Measurements from ENCODE around the gene PRKCA. TPM values are rescaled to one million over a fixed set of nuclear protein-coding genes. Genes with fewer than 3 reads are reported as not detected.

PRKCA gene
- total and polyA plus RNA-seq, 12 donors = 1.6 to 27.6 (median 10.5) TPM

DNA sequence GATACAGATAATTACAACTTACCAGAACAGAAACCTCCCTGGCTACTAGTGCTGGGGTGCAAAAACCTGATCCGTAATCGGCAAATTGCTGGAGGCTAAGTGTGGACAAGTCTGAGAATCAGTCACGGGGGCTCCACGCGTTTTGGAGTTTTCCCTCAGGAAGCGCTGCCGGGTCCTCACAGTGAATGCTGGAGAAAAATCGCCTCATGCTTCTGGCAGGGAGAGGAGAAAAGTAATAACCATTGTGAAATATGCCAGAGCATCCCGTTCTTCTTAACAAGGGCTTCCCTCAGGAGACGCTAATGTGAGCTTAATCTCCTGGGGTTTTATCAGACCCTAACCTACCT lies 453.5 kb downstream of the PRKCA start:
- TF ChIP-seq, protein P1, sequence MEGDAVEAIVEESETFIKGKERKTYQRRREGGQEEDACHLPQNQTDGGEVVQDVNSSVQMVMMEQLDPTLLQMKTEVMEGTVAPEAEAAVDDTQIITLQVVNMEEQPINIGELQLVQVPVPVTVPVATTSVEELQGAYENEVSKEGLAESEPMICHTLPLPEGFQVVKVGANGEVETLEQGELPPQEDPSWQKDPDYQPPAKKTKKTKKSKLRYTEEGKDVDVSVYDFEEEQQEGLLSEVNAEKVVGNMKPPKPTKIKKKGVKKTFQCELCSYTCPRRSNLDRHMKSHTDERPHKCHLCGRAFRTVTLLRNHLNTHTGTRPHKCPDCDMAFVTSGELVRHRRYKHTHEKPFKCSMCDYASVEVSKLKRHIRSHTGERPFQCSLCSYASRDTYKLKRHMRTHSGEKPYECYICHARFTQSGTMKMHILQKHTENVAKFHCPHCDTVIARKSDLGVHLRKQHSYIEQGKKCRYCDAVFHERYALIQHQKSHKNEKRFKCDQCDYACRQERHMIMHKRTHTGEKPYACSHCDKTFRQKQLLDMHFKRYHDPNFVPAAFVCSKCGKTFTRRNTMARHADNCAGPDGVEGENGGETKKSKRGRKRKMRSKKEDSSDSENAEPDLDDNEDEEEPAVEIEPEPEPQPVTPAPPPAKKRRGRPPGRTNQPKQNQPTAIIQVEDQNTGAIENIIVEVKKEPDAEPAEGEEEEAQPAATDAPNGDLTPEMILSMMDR (IDR thresholded peaks at IDR 0.05) = no peak
- 85 to 86% methylated on average over 10 of the region's 10 CpGs for WGBS, 2 donors
- H3K4me3 ChIP-seq = no peak overlapping the region
- H3K4me1 ChIP-seq = no peaks in the 10 kb centered on the region
- intact Hi-C loops (cut with DNase I) = no loop called here
- H3K27me3 ChIP-seq = no peaks in the 10 kb centered on the region
- H3K36me3 ChIP-seq = peaks cover 0 to 7% (median 0%) of the 10 kb centered on the region in 9 donors
- H3K9me3 ChIP-seq = peaks cover 0 to 7% (median 0%) of the 10 kb centered on the region in 11 donors
- DNase-seq = no peak
- ATAC-seq = no peak
- no peak overlapping the region for H3K27ac ChIP-seq

DNA sequence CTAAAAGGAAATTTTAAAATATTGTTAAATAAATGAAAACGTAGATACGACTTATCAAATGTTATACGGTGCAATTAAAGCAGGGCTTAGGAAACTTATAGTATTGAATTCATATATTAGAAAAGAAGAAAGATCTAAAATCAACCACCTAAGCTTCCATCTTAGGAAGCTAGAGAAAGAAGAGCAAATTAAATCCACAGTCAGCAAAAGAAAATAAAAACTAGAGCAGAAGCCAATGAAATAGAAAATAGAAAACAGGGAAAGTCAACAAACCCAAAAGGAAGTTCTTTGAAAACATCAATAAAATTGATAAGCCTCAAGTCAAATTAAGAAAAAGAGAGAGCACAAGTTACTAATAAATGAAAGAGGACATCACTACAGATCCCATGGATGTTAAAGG lies 457.9 kb downstream of the PRKCA start:
- intact Hi-C loops (cut with DNase I) = loop anchor here in 1 of 10 donors (5.0 kb wide), 1 partner anchor 117 kb away; no protein-coding TSS in a partner anchor
- TF ChIP-seq, protein P1 (IDR thresholded peaks at IDR 0.05) = no peak
- 98% methylated on average over 3 of the region's 3 CpGs for WGBS, 2 donors

DNA sequence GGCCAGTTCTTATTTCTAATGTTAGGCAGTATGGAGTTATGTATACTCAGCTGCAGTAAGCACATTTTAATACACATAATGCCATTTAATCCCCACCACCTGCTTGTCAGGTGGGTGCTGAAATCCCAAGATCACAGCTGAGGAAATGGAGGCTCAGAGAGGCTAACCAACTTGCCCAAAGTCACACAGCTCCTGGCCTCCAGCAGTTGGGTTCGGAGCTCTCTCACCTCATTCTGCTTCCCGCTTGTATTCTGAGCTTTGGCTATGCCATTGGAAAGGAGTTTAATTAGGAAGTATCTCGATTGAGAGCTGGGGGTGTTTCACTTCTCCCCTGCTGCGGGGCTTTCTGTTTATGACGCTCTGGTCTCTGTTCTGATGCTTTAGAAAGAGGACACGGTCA lies 459.9 kb downstream of the PRKCA start:
- peaks cover 0 to 7% (median 0%) of the 10 kb centered on the region in 11 donors for H3K9me3 ChIP-seq
- WGBS, 2 donors = 82 to 92% methylated on average over 6 of the region's 6 CpGs
- intact Hi-C loops (cut with DNase I) = loop anchor here in 1 of 10 donors (5.0 kb wide), 1 partner anchor 115 kb away; no protein-coding TSS in a partner anchor
- ATAC-seq (no peak), DNase-seq (no peak)
- no peaks in the 10 kb centered on the region for H3K27me3 ChIP-seq
- no peak overlapping the region for H3K4me3 ChIP-seq
- H3K27ac ChIP-seq = no peak overlapping the region
- TF ChIP-seq, protein P1 (IDR thresholded peaks at IDR 0.05) = no peak
- no peaks in the 10 kb centered on the region for H3K36me3 ChIP-seq
- no peaks in the 10 kb centered on the region for H3K4me1 ChIP-seq

More for the DNA sequence above, 457.9 kb downstream of the PRKCA start:
- Histone ChIP-seq H3K4me3 (no peak overlapping the region), H3K36me3 (no peaks in the 10 kb centered on the region), H3K27me3 (no peaks in the 10 kb centered on the region), H3K9me3 (peaks cover 0 to 7% (median 0%) of the 10 kb centered on the region in 11 donors), H3K4me1 (no peaks in the 10 kb centered on the region), H3K27ac (no peak overlapping the region)
- ATAC-seq (no peak), DNase-seq (no peak)

DNA sequence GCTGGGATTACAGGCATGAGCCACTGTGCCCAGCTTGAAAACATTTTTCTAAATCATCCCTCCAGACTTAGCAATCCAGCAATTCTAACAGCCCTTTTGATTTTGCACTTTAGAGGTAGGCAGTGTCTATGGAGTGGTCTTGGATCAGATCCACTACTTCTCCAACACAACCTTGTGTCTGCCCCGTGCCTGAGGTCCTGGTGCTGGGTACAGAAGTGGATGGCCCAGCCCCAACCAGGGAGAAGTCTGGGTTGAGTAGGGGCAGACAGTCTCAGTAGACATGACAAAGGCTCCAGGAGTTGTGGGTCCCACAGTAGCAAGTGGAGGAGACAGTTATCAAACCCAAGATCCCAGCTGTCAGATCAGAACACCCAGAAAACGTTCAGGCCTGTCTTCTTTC lies 460.6 kb downstream of the PRKCA start:
- Histone ChIP-seq H3K9me3 (peaks cover 0 to 7% (median 0%) of the 10 kb centered on the region in 11 donors), H3K4me1 (no peaks in the 10 kb centered on the region), H3K27me3 (no peaks in the 10 kb centered on the region), H3K27ac (no peak overlapping the region), H3K36me3 (no peaks in the 10 kb centered on the region), H3K4me3 (no peak overlapping the region)
- no peak for DNase-seq
- TF ChIP-seq, protein P1 (IDR thresholded peaks at IDR 0.05) = no peak
- WGBS, 2 donors = 67% methylated on average over 2 of the region's 2 CpGs
- ATAC-seq = no peak
- intact Hi-C loops (cut with DNase I) = loop anchor here in 1 of 10 donors (5.0 kb wide), 1 partner anchor 114 kb away; no protein-coding TSS in a partner anchor

Data from heart right ventricle (tissue), 16 donors.